ENCODE measurements around the gene EHMT1.

The EHMT1 gene

DNA sequence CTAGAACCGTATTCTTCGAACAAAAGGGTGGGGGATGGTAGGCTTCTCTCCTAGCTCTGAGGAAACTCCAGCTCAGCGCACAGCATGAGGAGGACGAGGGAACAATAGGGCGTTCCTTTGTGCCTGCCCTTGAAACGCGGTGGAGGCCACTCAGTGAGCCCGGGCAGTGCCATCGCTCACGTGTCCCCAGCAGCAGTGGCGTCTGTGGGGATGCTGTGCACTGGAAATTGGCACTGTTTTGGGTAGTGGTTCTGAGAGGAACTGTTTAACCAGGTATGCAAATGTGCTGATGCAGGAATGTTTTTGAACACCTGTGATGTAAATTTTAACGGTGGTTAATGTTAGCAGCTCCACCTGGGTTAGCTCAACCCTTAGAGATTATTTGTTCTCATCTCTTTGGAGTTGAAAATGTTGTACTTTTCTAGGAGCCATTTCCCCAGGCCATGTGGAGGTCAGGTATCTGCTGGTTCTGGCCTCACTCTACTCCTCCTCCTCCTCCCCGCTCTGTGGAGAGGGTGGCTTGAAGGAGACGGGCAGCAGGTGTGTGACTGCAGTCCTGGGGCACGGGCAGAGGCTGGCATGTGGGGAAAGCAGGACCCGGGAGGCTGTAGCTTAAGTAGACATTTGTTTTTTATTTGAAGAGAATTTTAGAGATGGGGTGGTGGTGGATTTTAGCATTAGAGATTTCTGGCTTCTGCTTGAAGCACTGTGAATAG is 48.3 kb downstream of the EHMT1 start:
- peak overlapping the region; percentile 99 for H3K27ac ChIP-seq (ENCODE audit: low read depth, low read length, poor library complexity, severe bottlenecking)
- H3K9ac ChIP-seq (ENCODE audit: low read length): peak overlapping the region; percentile 49
- H3K79me2 ChIP-seq (ENCODE audit: insufficient read depth, low read length): peaks cover 16% of the 10 kb centered on the region
- peak overlapping the region; percentile 63 for H3K4me2 ChIP-seq (ENCODE audit: low read length)
- no peaks in the 10 kb centered on the region for H3K9me3 ChIP-seq (ENCODE audit: low read length)
- peaks cover 17% of the 10 kb centered on the region for H3K36me3 ChIP-seq (ENCODE audit: insufficient read depth, low read length)
- TF ChIP-seq, protein P1, sequence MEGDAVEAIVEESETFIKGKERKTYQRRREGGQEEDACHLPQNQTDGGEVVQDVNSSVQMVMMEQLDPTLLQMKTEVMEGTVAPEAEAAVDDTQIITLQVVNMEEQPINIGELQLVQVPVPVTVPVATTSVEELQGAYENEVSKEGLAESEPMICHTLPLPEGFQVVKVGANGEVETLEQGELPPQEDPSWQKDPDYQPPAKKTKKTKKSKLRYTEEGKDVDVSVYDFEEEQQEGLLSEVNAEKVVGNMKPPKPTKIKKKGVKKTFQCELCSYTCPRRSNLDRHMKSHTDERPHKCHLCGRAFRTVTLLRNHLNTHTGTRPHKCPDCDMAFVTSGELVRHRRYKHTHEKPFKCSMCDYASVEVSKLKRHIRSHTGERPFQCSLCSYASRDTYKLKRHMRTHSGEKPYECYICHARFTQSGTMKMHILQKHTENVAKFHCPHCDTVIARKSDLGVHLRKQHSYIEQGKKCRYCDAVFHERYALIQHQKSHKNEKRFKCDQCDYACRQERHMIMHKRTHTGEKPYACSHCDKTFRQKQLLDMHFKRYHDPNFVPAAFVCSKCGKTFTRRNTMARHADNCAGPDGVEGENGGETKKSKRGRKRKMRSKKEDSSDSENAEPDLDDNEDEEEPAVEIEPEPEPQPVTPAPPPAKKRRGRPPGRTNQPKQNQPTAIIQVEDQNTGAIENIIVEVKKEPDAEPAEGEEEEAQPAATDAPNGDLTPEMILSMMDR (IDR thresholded peaks at IDR 0.05; ENCODE audit: low read length): no peak
- TF ChIP-seq EZH2 (IDR thresholded peaks at IDR 0.05; ENCODE audit: borderline replicate concordance, low read length): no peak
- no peak overlapping the region for H2AFZ ChIP-seq (ENCODE audit: low read length)
- no peaks in the 10 kb centered on the region for H3K27me3 ChIP-seq (ENCODE audit: insufficient read depth, low read length)
- no peaks in the 10 kb centered on the region for H4K20me1 ChIP-seq (ENCODE audit: insufficient read depth, low read length)
- peaks cover 2% of the 10 kb centered on the region for H3F3A ChIP-seq (ENCODE audit: insufficient read depth, low read length)
- peaks cover 92% of the 10 kb centered on the region for H3K4me1 ChIP-seq (ENCODE audit: insufficient read depth, low read length, severe bottlenecking)
- H3K4me3 ChIP-seq (ENCODE audit: low read depth, low read length, poor library complexity, severe bottlenecking): peak overlapping the region; percentile 40
- H3K9me2 ChIP-seq (ENCODE audit: low read depth, low read length): no peaks in the 10 kb centered on the region

DNA sequence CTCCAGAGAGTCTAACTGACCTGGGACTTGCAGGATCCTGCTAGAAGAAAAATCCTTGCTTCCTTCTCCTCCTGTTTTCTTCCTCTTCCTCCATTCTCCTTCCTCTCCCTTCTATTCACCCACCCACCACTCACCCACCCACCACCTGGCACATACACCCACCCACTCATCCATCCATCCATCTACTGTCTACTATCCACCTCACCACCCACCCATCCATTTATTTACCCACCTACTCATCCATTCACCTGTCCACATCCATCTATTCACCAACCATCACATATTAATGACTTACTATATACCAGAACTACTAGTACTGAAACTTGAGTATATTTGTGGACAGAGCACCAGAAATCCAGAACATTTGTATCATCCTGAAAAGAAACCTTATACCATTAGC is 49.4 kb downstream of the EHMT1 start:
- H3K9me2 ChIP-seq (ENCODE audit: low read depth, low read length): no peaks in the 10 kb centered on the region
- peaks cover 17% of the 10 kb centered on the region for H3K36me3 ChIP-seq (ENCODE audit: insufficient read depth, low read length)
- H3K9me3 ChIP-seq (ENCODE audit: low read length): no peaks in the 10 kb centered on the region
- H3K27me3 ChIP-seq (ENCODE audit: insufficient read depth, low read length): no peaks in the 10 kb centered on the region
- peaks cover 99% of the 10 kb centered on the region for H3K4me1 ChIP-seq (ENCODE audit: insufficient read depth, low read length, severe bottlenecking)
- H4K20me1 ChIP-seq (ENCODE audit: insufficient read depth, low read length): no peaks in the 10 kb centered on the region
- no peak overlapping the region for H2AFZ ChIP-seq (ENCODE audit: low read length)
- H3F3A ChIP-seq (ENCODE audit: insufficient read depth, low read length): peaks cover 8% of the 10 kb centered on the region
- peak overlapping the region; percentile 37 for H3K9ac ChIP-seq (ENCODE audit: low read length)
- H3K27ac ChIP-seq (ENCODE audit: low read depth, low read length, poor library complexity, severe bottlenecking): peak overlapping the region; percentile 99
- no peak for TF ChIP-seq EZH2 (IDR thresholded peaks at IDR 0.05; ENCODE audit: borderline replicate concordance, low read length)
- TF ChIP-seq, protein P1 (IDR thresholded peaks at IDR 0.05; ENCODE audit: low read length): no peak
- H3K4me3 ChIP-seq (ENCODE audit: low read depth, low read length, poor library complexity, severe bottlenecking): peak overlapping the region; percentile 40
- H3K4me2 ChIP-seq (ENCODE audit: low read length): peak overlapping the region; percentile 63
- H3K79me2 ChIP-seq (ENCODE audit: insufficient read depth, low read length): peaks cover 13% of the 10 kb centered on the region

DNA sequence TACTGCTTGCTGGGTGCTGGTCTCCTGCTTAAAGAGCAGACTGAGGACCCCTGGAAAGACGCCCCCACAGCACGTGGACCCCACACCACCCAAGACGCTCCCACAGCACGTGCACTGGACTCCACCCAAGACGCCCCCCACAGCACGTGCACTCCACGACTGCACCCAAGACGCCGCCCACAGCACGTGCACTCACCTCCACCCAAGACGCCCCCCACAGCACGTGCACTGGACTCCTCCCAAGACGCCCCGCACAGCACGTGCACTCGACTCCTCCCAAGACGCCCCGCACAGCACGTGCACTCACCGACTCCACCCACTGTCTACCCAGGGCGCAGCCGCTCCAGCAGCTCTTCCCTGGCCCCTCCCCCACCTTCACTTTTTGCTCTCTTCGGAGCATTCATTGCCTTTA is 50.5 kb downstream of the EHMT1 start:
- H3K27me3 ChIP-seq (ENCODE audit: insufficient read depth, low read length): no peaks in the 10 kb centered on the region
- no peak overlapping the region for H2AFZ ChIP-seq (ENCODE audit: low read length)
- peaks cover 100% of the 10 kb centered on the region for H3K4me1 ChIP-seq (ENCODE audit: insufficient read depth, low read length, severe bottlenecking)
- TF ChIP-seq, protein P1 (IDR thresholded peaks at IDR 0.05; ENCODE audit: low read length): no peak
- TF ChIP-seq EZH2 (IDR thresholded peaks at IDR 0.05; ENCODE audit: borderline replicate concordance, low read length): no peak
- H3F3A ChIP-seq (ENCODE audit: insufficient read depth, low read length): peaks cover 8% of the 10 kb centered on the region
- peaks cover 17% of the 10 kb centered on the region for H3K36me3 ChIP-seq (ENCODE audit: insufficient read depth, low read length)
- no peaks in the 10 kb centered on the region for H3K9me2 ChIP-seq (ENCODE audit: low read depth, low read length)
- H3K4me3 ChIP-seq (ENCODE audit: low read depth, low read length, poor library complexity, severe bottlenecking): no peak overlapping the region
- peak overlapping the region; percentile 99 for H3K27ac ChIP-seq (ENCODE audit: low read depth, low read length, poor library complexity, severe bottlenecking)
- no peak overlapping the region for H3K4me2 ChIP-seq (ENCODE audit: low read length)
- H3K9ac ChIP-seq (ENCODE audit: low read length): no peak overlapping the region
- no peaks in the 10 kb centered on the region for H4K20me1 ChIP-seq (ENCODE audit: insufficient read depth, low read length)
- H3K9me3 ChIP-seq (ENCODE audit: low read length): no peaks in the 10 kb centered on the region
- peaks cover 11% of the 10 kb centered on the region; the same call in 1 of the 2 replicates for H3K79me2 ChIP-seq (ENCODE audit: insufficient read depth, low read length)

All from OCI-LY1 (cell line).